Measurements from ENCODE around the gene GRM7.

DNA sequence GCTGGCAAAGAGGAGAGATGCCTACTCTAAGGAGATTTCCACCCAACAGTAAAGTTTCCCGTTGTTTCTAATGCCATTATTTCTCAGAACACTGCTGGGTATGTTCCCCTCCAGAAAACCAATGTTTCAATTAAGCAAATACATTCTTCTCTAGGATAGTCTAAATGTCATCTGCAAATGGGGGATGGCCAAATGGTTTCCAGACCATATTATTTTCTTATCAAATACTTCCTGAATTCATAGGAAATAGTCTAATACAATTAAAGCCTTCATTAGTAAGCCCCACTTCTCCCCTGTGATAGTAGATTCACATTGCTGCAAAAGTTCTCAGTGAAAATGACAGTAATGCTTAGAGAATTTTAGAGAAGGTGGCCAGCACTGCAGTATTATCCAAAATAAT, 716.6 kb downstream of the GRM7 start:
- TF ChIP-seq, protein P1, sequence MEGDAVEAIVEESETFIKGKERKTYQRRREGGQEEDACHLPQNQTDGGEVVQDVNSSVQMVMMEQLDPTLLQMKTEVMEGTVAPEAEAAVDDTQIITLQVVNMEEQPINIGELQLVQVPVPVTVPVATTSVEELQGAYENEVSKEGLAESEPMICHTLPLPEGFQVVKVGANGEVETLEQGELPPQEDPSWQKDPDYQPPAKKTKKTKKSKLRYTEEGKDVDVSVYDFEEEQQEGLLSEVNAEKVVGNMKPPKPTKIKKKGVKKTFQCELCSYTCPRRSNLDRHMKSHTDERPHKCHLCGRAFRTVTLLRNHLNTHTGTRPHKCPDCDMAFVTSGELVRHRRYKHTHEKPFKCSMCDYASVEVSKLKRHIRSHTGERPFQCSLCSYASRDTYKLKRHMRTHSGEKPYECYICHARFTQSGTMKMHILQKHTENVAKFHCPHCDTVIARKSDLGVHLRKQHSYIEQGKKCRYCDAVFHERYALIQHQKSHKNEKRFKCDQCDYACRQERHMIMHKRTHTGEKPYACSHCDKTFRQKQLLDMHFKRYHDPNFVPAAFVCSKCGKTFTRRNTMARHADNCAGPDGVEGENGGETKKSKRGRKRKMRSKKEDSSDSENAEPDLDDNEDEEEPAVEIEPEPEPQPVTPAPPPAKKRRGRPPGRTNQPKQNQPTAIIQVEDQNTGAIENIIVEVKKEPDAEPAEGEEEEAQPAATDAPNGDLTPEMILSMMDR (IDR thresholded peaks at IDR 0.05; ENCODE audit: low read depth, low read length, missing input control) = no peak
- TF ChIP-seq YY1 (IDR thresholded peaks at IDR 0.05) = no peak

All from liver (tissue), 2 donors.